GM19023 (cell line): ENCODE results near the gene YIPF3.
"Not testable (repeated sequence)": the region's sequence is repeated elsewhere in the genome, so short reads cannot be mapped to it uniquely, and the experiment has no call there.

Experiments used
- ATAC-seq: cut with Tn5 transposase; IDR thresholded peaks from one replicate; pipeline ENCODE4 v1.9.1; 2021; ENCODE audit warnings: mild to moderate bottlenecking, moderate library complexity; ENCODE audit not compliant: unreplicated experiment

YIPF3 gene

DNA sequence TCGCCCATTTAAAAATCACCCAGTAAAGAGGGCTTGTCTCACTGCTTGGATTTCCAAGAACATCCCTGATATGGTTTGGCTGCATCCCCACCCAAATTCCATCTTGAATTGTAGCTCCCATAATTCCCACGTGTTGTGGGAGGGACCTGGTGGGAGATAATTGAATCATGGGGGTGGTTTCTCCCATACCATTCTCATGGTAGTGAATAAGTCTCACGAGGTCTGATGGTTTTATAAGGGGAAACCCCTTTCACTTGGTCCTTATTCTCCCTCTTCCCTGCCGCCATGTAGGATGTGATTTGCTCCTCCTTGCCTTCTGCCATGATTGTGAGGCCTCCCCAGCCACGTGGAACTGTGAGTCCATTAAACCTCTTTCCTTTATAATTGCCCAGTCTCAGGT lies 49.5 kb downstream of the YIPF3 start:
- not testable (repeated sequence) for ATAC-seq

DNA sequence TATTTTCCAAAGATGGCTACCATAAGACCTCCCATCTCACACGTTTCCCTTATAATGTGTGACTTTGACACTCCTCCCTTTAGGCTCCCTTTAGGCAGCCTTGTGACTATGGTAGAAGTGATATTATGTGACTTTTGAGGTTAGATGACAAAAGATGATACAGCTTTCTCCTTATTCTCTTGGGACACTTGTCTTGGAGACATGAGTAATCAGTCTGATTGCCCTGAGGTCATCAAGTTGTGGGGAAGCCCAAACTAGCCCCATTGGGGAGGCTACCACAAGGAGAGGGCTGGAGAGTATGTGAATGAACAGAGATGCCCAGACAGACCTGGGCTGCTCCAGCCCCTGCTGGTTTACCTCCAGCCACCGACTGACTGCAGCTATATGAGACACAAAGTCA lies 50.8 kb downstream of the YIPF3 start:
- no peak for ATAC-seq

DNA sequence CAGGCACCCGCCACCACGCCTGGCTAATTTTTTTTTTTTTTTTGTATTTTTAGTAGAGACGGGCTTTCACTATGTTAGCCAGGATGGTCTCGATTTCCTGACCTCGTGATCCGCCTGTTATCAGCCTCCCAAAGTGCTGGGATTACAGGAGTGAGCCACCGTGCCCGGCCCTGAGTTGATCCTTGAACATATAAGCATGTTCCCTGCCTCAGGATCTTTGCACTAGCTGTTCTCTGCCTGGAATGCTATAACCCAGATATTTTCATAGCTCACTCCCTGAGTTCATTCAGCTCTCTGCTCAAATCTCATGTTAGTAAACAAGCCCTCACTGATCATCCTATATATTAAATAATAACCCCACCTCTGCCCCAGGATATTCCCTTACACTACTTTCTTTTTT lies 52.4 kb downstream of the YIPF3 start:
- ATAC-seq, result no peak

- no peak for ATAC-seq
Observed at GRCh38 chr6:43461936-43462335, 54.8 kb downstream of the YIPF3 start.
